Endothelial cell of umbilical vein (primary cell): ENCODE measurements around the gene SPTLC2. TPM values are rescaled to one million over a fixed set of nuclear protein-coding genes. Genes with fewer than 3 reads are reported as not detected.
A peak's percentile ranks its signal among the peaks of the same experiment; 100 is the strongest.

Experiments
- BruUV-seq: library from RNA; stranded (reverse); fragments of 400-500 nt; replicated peaks from 2 replicates; lab custom pipeline; 2021; lab: Mats Ljungman, UMichigan
- CTCF ChIA-PET: fragments of 300-600, 350-600 bp; sonication (Branson Sonifier 250); formaldehyde crosslinking; loops from one replicate; lab custom pipeline; 2021; ENCODE audit warnings: antibody characterized with exemption, inconsistent platforms; lab: Charles Lee
- POLR2A ChIA-PET: fragments of 300-600, 350-600 bp; sonication (Branson Sonifier 250); formaldehyde crosslinking; loops from one replicate; lab custom pipeline; 2021; ENCODE audit warnings: antibody characterized with exemption, inconsistent platforms; lab: Charles Lee
- DNase-seq: peaks from one replicate; pipeline ENCODE4 v3.0.0-alpha.2; 2011; ENCODE audit warnings: low read depth, low spot score
- FAIRE-seq: peaks from 2 replicates; lab custom pipeline; 2011; peaks lifted over from hg19 to GRCh38; lab: Jason Lieb, UNC
- H2AFZ ChIP-seq: 2 replicates; pipeline ENCODE4 v1.6.0; 2012; ENCODE audit warnings: low read depth, low read length, control low read depth, inconsistent platforms
- H3K27ac ChIP-seq: 2 replicates; pipeline ENCODE4 v1.5.1; 2011; ENCODE audit warnings: low read depth, mild to moderate bottlenecking, control low read depth, low read length, moderate library complexity; ENCODE audit not compliant: insufficient read depth
- H3K27me3 ChIP-seq, 2 experiments: 2 replicates each; pipeline versions ENCODE4 v1.6.0 to v1.6.1; 2011; ENCODE audit warnings: low read length in 2 of 2, mixed read lengths in 1 of 2; ENCODE audit not compliant: control insufficient read depth in 2 of 2, insufficient read depth in 2 of 2
- H3K36me3 ChIP-seq, 2 experiments: 2 replicates in 1 of 2; 3 replicates in 1 of 2; pipeline ENCODE4 v1.5.1; 2011; ENCODE audit warnings: low read length in 2 of 2, mild to moderate bottlenecking in 1 of 2, moderate library complexity in 1 of 2; ENCODE audit not compliant: control insufficient read depth in 2 of 2, insufficient read depth in 2 of 2; ENCODE audit errors: extremely low read depth in 1 of 2
- H3K4me1 ChIP-seq: 3 replicates; pipeline ENCODE4 v1.5.1; 2011; ENCODE audit warnings: mild to moderate bottlenecking, low read length; ENCODE audit not compliant: control insufficient read depth, insufficient read depth; ENCODE audit errors: extremely low read depth
- H3K4me2 ChIP-seq: 2 replicates; pipeline ENCODE4 v1.6.1; 2011; ENCODE audit warnings: low read length, control low read depth, mixed read lengths; ENCODE audit not compliant: insufficient read depth
- H3K4me3 ChIP-seq, 3 experiments: fragments of 200-600 bp in 1 of 3; sonication (generic), shearing (Covaris generic) in 1 of 3; replicated peaks in 1 of 3; 2 replicates each; pipeline ENCODE4 v1.5.1; 2011 to 2016; ENCODE audit warnings: control low read depth in 3 of 3, low read length in 3 of 3, mild to moderate bottlenecking in 2 of 3, inconsistent platforms in 1 of 3, low read depth in 1 of 3, moderate library complexity in 1 of 3; ENCODE audit not compliant: insufficient read depth in 1 of 3
- H3K79me2 ChIP-seq: 2 replicates; pipeline ENCODE4 v1.6.0; 2012; ENCODE audit warnings: low read length, inconsistent platforms; ENCODE audit not compliant: control insufficient read depth, insufficient read depth
- H3K9ac ChIP-seq: replicated peaks from 2 replicates; pipeline ENCODE3; 2011; ENCODE audit warnings: low read length, control low read depth; ENCODE audit not compliant: insufficient read depth; ENCODE audit errors: extremely low read depth
- H3K9me1 ChIP-seq: replicated peaks from 3 replicates; pipeline ENCODE4 v1.6.0; 2011; ENCODE audit warnings: mild to moderate bottlenecking, low read length; ENCODE audit not compliant: control insufficient read depth, insufficient read depth; ENCODE audit errors: extremely low read depth
- H3K9me3 ChIP-seq: replicated peaks from 2 replicates; pipeline ENCODE4 v1.5.1; 2012; ENCODE audit warnings: low read length, inconsistent platforms; ENCODE audit not compliant: control insufficient read depth, insufficient read depth
- H4K20me1 ChIP-seq: replicated peaks from 2 replicates; pipeline ENCODE3; 2011; ENCODE audit warnings: mild to moderate bottlenecking, low read length; ENCODE audit not compliant: control insufficient read depth, insufficient read depth; ENCODE audit errors: extremely low read depth
- FOS ChIP-seq: IDR thresholded peaks from 2 replicates; pipeline ENCODE4 v1.6.1; 2011; ENCODE audit warnings: mild to moderate bottlenecking, low read length, moderate library complexity, borderline replicate concordance; ENCODE audit not compliant: insufficient read depth
- GATA2 ChIP-seq: IDR thresholded peaks from 2 replicates; pipeline ENCODE4 v1.7.0; 2011; ENCODE audit warnings: low read depth, mild to moderate bottlenecking, moderate library complexity, mixed read lengths, low read length; ENCODE audit not compliant: insufficient read length, insufficient read depth
- MAX ChIP-seq: IDR thresholded peaks from 2 replicates; pipeline ENCODE4 v1.6.1; 2011; ENCODE audit not compliant: insufficient read depth, insufficient read length
- POLR2AphosphoS5 ChIP-seq: IDR thresholded peaks from 2 replicates; pipeline ENCODE4 v1.6.1; 2012; ENCODE audit warnings: low read depth, mild to moderate bottlenecking, control low read depth, low read length, moderate library complexity; ENCODE audit not compliant: insufficient read depth
- dilution Hi-C: fragments of 300-500 bp; cut with MboI; formaldehyde crosslinking; loops from one replicate; pipeline ENCODE4 v1.15.0; 2019; ENCODE audit warnings: low sequenced_read_pairs; ENCODE audit not compliant: extremely low pct_ligation_motif_present
- intact Hi-C: fragments of 100-400 bp; cut with micrococcal nuclease; formaldehyde crosslinking; loops from one replicate; pipeline ENCODE4 v1.10.0; 2022
- polyA plus RNA-seq, 4 experiments: library from polyadenylated mRNA; depleted of rRNA in 3 of 4; stranded (reverse) in 3 of 4; unstranded in 1 of 4; fragments of >200 nt; gene quantifications; 2 replicates each; pipeline versions ENCODE4 v1.2.1 to v1.2.3, GENCODE V29; 2011 to 2012; ENCODE audit warnings: missing spikeins in 1 of 4
- total RNA-seq: library from RNA; stranded (reverse); gene quantifications from 2 replicates; pipeline ENCODE4 v1.2.3, GENCODE V29; 2021

Gene SPTLC2
- total and polyA plus RNA-seq, 2 donors (not counting 3 experiments of a cell fraction or from before 2014, with no cell fraction given), result 19.1 to 71.3 TPM

GRCh38 chr14:77641534-77642341 lies 25.3 kb upstream of the SPTLC2 start:
- peak overlapping the region; percentile 67 for H3K4me2 ChIP-seq
- intact Hi-C loops (loop anchor here (1.0 kb wide), 1 partner anchor 25 kb away; the partner anchor contains the start of gene SPTLC2), dilution Hi-C loops (no loop called here)
- peak overlapping the region; percentile 1 for H3K27ac ChIP-seq
- no peaks in the 10 kb centered on the region for H3K27me3 ChIP-seq
- H3K9me1 ChIP-seq, result no peaks in the 10 kb centered on the region
- no peaks in the 10 kb centered on the region for H3K36me3 ChIP-seq
- no peaks in the 10 kb centered on the region for H3K9me3 ChIP-seq
- H3K9ac ChIP-seq, result peak overlapping the region; percentile 10
- TF ChIP-seq GATA2, result peak; percentile 69
- TF ChIP-seq MAX, result no peak
- BruUV-seq, result no TSS peak
- FAIRE-seq, result peak; percentile 88
- peak overlapping the region; percentile 78 for H2AFZ ChIP-seq
- peak; percentile 82 for DNase-seq
- CTCF ChIA-PET, result interaction anchor here (1.0 kb wide), 1 partner anchor 61 kb away, joined by 3 read pairs; no protein-coding TSS in a partner anchor
- H4K20me1 ChIP-seq, result no peaks in the 10 kb centered on the region
- H3K4me1 ChIP-seq, result peaks cover 20% of the 10 kb centered on the region
- POLR2A ChIA-PET, result no interaction called here
- no peaks in the 10 kb centered on the region for H3K79me2 ChIP-seq
- H3K4me3 ChIP-seq, result peak overlapping the region in 2 of 3 experiments; percentile 22 to 47

GRCh38 chr14:77640756-77641533 lies 24.5 kb upstream of the SPTLC2 start:
- intact Hi-C loops (no loop called here), dilution Hi-C loops (no loop called here)
- no peak for FAIRE-seq
- Histone ChIP-seq H3K27me3 (no peaks in the 10 kb centered on the region), H3K4me1 (peaks cover 20% of the 10 kb centered on the region), H3K79me2 (no peaks in the 10 kb centered on the region), H2AFZ (peak overlapping the region; percentile 78), H3K4me3 (no peak overlapping the region), H3K9me3 (no peaks in the 10 kb centered on the region), H3K36me3 (no peaks in the 10 kb centered on the region), H4K20me1 (no peaks in the 10 kb centered on the region), H3K9ac (no peak overlapping the region), H3K9me1 (no peaks in the 10 kb centered on the region), H3K4me2 (peak overlapping the region; percentile 67), H3K27ac (peak overlapping the region; percentile 1)
- CTCF ChIA-PET, result interaction anchor here (0.9 kb wide), 1 partner anchor 93 kb away, joined by 3 read pairs; no protein-coding TSS in a partner anchor
- no TSS peak for BruUV-seq
- TF ChIP-seq FOS, result peak; percentile 39
- TF ChIP-seq POLR2AphosphoS5, result no peak
- DNase-seq, result peak; percentile 24
- POLR2A ChIA-PET, result interaction anchor here (0.6 kb wide), 2 partner anchors 9 to 264 kb away, joined by 3 read pairs; partner anchors contain the start of genes SAMD15 and TMED8
